ENCODE data around the gene NTNG2.

DNA sequence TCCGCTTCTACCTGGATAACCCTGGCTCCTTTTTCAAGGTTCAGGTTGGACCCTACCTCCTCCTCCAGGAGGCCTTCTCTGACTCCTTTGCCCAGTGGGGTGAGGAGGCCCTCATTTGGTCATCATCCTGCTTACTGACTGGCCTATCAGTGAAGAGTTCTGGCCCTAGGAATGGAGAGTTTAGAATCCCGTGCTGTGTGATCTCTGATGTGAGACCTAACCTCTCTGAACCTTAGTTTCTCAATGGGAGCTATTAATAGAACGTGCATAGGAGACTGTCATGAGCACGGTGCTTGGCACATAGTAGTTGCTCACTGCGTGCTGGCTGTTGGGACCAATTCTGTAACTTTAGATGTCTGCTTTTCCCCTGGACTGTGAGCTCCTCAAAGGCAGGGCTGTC, 10.3 kb downstream of the NTNG2 start:
- no peak for TF ChIP-seq CTCF (IDR thresholded peaks at IDR 0.05)
- no peak for TF ChIP-seq ZFX (IDR thresholded peaks at IDR 0.05; ENCODE audit: borderline replicate concordance)
